HG03097 (cell line): Measurements from ENCODE around the gene KDSR.
"Not testable (repeated sequence)": the region's sequence is repeated elsewhere in the genome, so short reads cannot be mapped to it uniquely, and the experiment has no call there.

Experiments
- ATAC-seq: cut with Tn5 transposase; IDR thresholded peaks from one replicate; pipeline ENCODE4 v1.9.1; 2021; ENCODE audit not compliant: unreplicated experiment, low FRiP score

Gene KDSR

GRCh38 chr18:63366213-63367052 lies 573 bp downstream of the KDSR start:
- ATAC-seq, result peak; percentile 32

GRCh38 chr18:63365876-63366212 lies 1.2 kb downstream of the KDSR start:
- ATAC-seq, result no peak

GRCh38 chr18:63363951-63364350 lies 3.1 kb downstream of the KDSR start:
- no peak for ATAC-seq

GRCh38 chr18:63363420-63363819 lies 3.6 kb downstream of the KDSR start:
- not testable (repeated sequence) for ATAC-seq

- no peak for ATAC-seq
Measured at GRCh38 chr18:63356272-63356896, 10.6 kb downstream of the KDSR start.

- ATAC-seq, result no peak
Measured at GRCh38 chr18:63350230-63350629, 16.8 kb downstream of the KDSR start.

GRCh38 chr18:63348508-63349136 lies 18.4 kb downstream of the KDSR start:
- ATAC-seq, result no peak

- no peak for ATAC-seq
Measured at GRCh38 chr18:63346480-63347183, 20.4 kb downstream of the KDSR start.

- no peak for ATAC-seq
Measured at GRCh38 chr18:63346031-63346430, 21.0 kb downstream of the KDSR start.

- no peak for ATAC-seq
Measured at GRCh38 chr18:63344918-63345317, 22.1 kb downstream of the KDSR start.

- ATAC-seq, result no peak
Measured at GRCh38 chr18:63344263-63344662, 22.7 kb downstream of the KDSR start.

GRCh38 chr18:63342206-63342605 lies 24.8 kb downstream of the KDSR start:
- ATAC-seq, result no peak

GRCh38 chr18:63339920-63340484 lies 27.0 kb downstream of the KDSR start:
- ATAC-seq, result no peak

GRCh38 chr18:63336366-63337099 lies 30.5 kb downstream of the KDSR start:
- no peak for ATAC-seq

- ATAC-seq, result no peak
Measured at GRCh38 chr18:63331105-63331504, 35.9 kb downstream of the KDSR start.

GRCh38 chr18:63329431-63330145 lies 37.4 kb downstream of the KDSR start:
- ATAC-seq, result no peak

GRCh38 chr18:63326011-63326410 lies 41.0 kb downstream of the KDSR start:
- no peak for ATAC-seq

- no peak for ATAC-seq
Measured at GRCh38 chr18:63325086-63325686, 41.8 kb downstream of the KDSR start.
